H1 (cell line): Measurements from ENCODE around the gene HS3ST3B1. TPM values are rescaled to one million over a fixed set of nuclear protein-coding genes. Genes with fewer than 3 reads are reported as not detected.
A peak's percentile ranks its signal among the peaks of the same experiment; 100 is the strongest.

Source experiments
- CTCF ChIA-PET: fragments of 300-600 bp; sonication (Branson Sonifier 250); formaldehyde crosslinking; loops from one replicate; lab custom pipeline; 2021; ENCODE audit not compliant: partially characterized antibody; lab: Charles Lee
- POLR2A ChIA-PET: fragments of 300-600 bp; sonication (Branson Sonifier 250); formaldehyde crosslinking; loops from one replicate; lab custom pipeline; 2021; ENCODE audit warnings: inconsistent platforms; ENCODE audit not compliant: partially characterized antibody; lab: Charles Lee
- DNase-seq, 2 experiments: peaks; one replicate each; pipeline versions ENCODE4 v3.0.0 to v3.0.0-alpha.2; 2010 to 2022; ENCODE audit warnings: low spot score in 2 of 2, low read depth in 1 of 2, mixed read lengths in 1 of 2
- FAIRE-seq: peaks from 2 replicates; lab custom pipeline; 2011; peaks lifted over from hg19 to GRCh38; lab: Jason Lieb, UNC
- H2AFZ ChIP-seq: 2 replicates; pipeline ENCODE4 v1.8.1; 2012; ENCODE audit warnings: low read length, inconsistent platforms
- H2AK5ac ChIP-seq: 2 replicates; pipeline ENCODE4 v1.6.1; 2013; ENCODE audit warnings: low read depth, low read length
- H2BK120ac ChIP-seq: replicated peaks from 2 replicates; pipeline ENCODE3; 2013; ENCODE audit warnings: low read depth, low read length, inconsistent platforms
- H2BK12ac ChIP-seq: 2 replicates; pipeline ENCODE4 v1.6.1; 2013; ENCODE audit warnings: low read depth, low read length
- H2BK15ac ChIP-seq: 2 replicates; pipeline ENCODE4 v1.6.1; 2013; ENCODE audit warnings: low read length
- H2BK20ac ChIP-seq: 2 replicates; pipeline ENCODE4 v1.6.1; 2013; ENCODE audit warnings: low read length
- H2BK5ac ChIP-seq: 2 replicates; pipeline ENCODE4 v1.6.1; 2013; ENCODE audit warnings: low read depth, low read length
- H3K14ac ChIP-seq: 2 replicates; pipeline ENCODE4 v1.6.1; 2013; ENCODE audit warnings: inconsistent platforms; ENCODE audit not compliant: insufficient read length
- H3K18ac ChIP-seq: 2 replicates; pipeline ENCODE4 v1.6.1; 2013; ENCODE audit warnings: low read length; ENCODE audit errors: extremely low read depth
- H3K23ac ChIP-seq: 2 replicates; pipeline ENCODE4 v1.6.1; 2013; ENCODE audit warnings: inconsistent platforms; ENCODE audit not compliant: insufficient read length
- H3K23me2 ChIP-seq: 2 replicates; pipeline ENCODE4 v1.6.1; 2013; ENCODE audit warnings: low read depth, low read length
- H3K27ac ChIP-seq: 2 replicates; pipeline ENCODE4 v1.6.1; 2011; ENCODE audit warnings: low read depth, low read length, inconsistent platforms
- H3K27me3 ChIP-seq, 4 experiments: replicated peaks in 1 of 4; 1 replicate in 1 of 4; 2 replicates in 3 of 4; pipeline versions ENCODE4 v1.6.1 to v1.8.1; 2011 to 2013; ENCODE audit warnings: low read length in 3 of 4, mild to moderate bottlenecking in 3 of 4, inconsistent platforms in 2 of 4, mixed read lengths in 2 of 4, moderate library complexity in 1 of 4; ENCODE audit not compliant: control insufficient read depth in 3 of 4, insufficient read depth in 3 of 4; ENCODE audit errors: extremely low read depth in 1 of 4
- H3K36me3 ChIP-seq, 4 experiments: 2 replicates each; pipeline versions ENCODE4 v1.6.1 to v1.8.1; 2011 to 2013; ENCODE audit warnings: mild to moderate bottlenecking in 4 of 4, low read length in 3 of 4, moderate library complexity in 2 of 4, control low read depth in 1 of 4, inconsistent platforms in 1 of 4; ENCODE audit not compliant: insufficient read depth in 4 of 4, control insufficient read depth in 2 of 4
- H3K4ac ChIP-seq: replicated peaks from 2 replicates; pipeline ENCODE3; 2013; ENCODE audit warnings: low read length, low read depth, mixed read lengths, inconsistent platforms; ENCODE audit not compliant: insufficient read length
- H3K4me1 ChIP-seq, 4 experiments: replicated peaks in 1 of 4; 1 replicate in 1 of 4; 2 replicates in 3 of 4; pipeline versions ENCODE4 v1.6.1 to v1.8.1; 2011 to 2013; ENCODE audit warnings: low read length in 3 of 4, inconsistent platforms in 2 of 4, mixed read lengths in 1 of 4; ENCODE audit not compliant: insufficient read depth in 4 of 4, control insufficient read depth in 3 of 4
- H3K4me2 ChIP-seq, 2 experiments: 2 replicates each; pipeline versions ENCODE4 v1.6.1 to v1.8.1; 2011 to 2013; ENCODE audit warnings: low read depth in 2 of 2, low read length in 2 of 2, control low read depth in 1 of 2, inconsistent platforms in 1 of 2, mild to moderate bottlenecking in 1 of 2; ENCODE audit not compliant: insufficient read depth in 1 of 2
- H3K4me3 ChIP-seq, 4 experiments: fragments of 200-600, 300-600 bp in 1 of 4; sonication (generic), shearing (Covaris generic), sonication (Bioruptor Twin) in 1 of 4; 2 replicates each; pipeline versions ENCODE4 v1.5.1 to v1.8.1; 2011 to 2016; ENCODE audit warnings: low read length in 4 of 4, low read depth in 3 of 4, control low read depth in 2 of 4, inconsistent platforms in 2 of 4, mild to moderate bottlenecking in 2 of 4, mixed read lengths in 1 of 4, moderate library complexity in 1 of 4; ENCODE audit not compliant: insufficient read depth in 2 of 4; ENCODE audit errors: extremely low read depth in 1 of 4
- H3K56ac ChIP-seq: replicated peaks from 2 replicates; pipeline ENCODE3; 2013; ENCODE audit warnings: low read depth, mild to moderate bottlenecking, mixed read lengths, low read length, inconsistent platforms; ENCODE audit not compliant: insufficient read length
- H3K79me1 ChIP-seq: 2 replicates; pipeline ENCODE4 v1.6.1; 2013; ENCODE audit warnings: low read depth, low read length, control low read depth
- H3K79me2 ChIP-seq, 2 experiments: 2 replicates each; pipeline versions ENCODE4 v1.6.1 to v1.8.1; 2012 to 2013; ENCODE audit warnings: low read length in 2 of 2, mild to moderate bottlenecking in 2 of 2, inconsistent platforms in 1 of 2; ENCODE audit not compliant: insufficient read depth in 2 of 2, control insufficient read depth in 1 of 2
- H3K9ac ChIP-seq, 4 experiments: replicated peaks in 1 of 4; 1 replicate in 1 of 4; 2 replicates in 3 of 4; pipeline versions ENCODE4 v1.6.1 to v1.8.1; 2011 to 2013; ENCODE audit warnings: low read depth in 3 of 4, low read length in 3 of 4, control low read depth in 2 of 4, mild to moderate bottlenecking in 2 of 4, moderate library complexity in 2 of 4, inconsistent platforms in 1 of 4; ENCODE audit errors: extremely low read depth in 1 of 4
- H3K9me3 ChIP-seq, 2 experiments: 2 replicates each; pipeline versions ENCODE4 v1.6.1 to v1.8.1; 2012 to 2013; ENCODE audit warnings: mild to moderate bottlenecking in 2 of 2, moderate library complexity in 2 of 2, control low read depth in 1 of 2, inconsistent platforms in 1 of 2, low read depth in 1 of 2, low read length in 1 of 2, mixed read lengths in 1 of 2; ENCODE audit not compliant: insufficient read depth in 2 of 2
- H4K20me1 ChIP-seq, 2 experiments: replicated peaks in 1 of 2; 2 replicates each; pipeline versions ENCODE3 to v1.8.1; 2011 to 2013; ENCODE audit warnings: inconsistent platforms in 2 of 2, low read length in 2 of 2, mild to moderate bottlenecking in 1 of 2; ENCODE audit not compliant: insufficient read depth in 2 of 2, control insufficient read depth in 1 of 2
- H4K5ac ChIP-seq: 2 replicates; pipeline ENCODE4 v1.6.1; 2013; ENCODE audit warnings: low read length, low read depth, mixed read lengths, inconsistent platforms; ENCODE audit not compliant: insufficient read length
- H4K8ac ChIP-seq: 2 replicates; pipeline ENCODE4 v1.8.0; 2013; ENCODE audit warnings: mild to moderate bottlenecking, moderate library complexity, low read length, inconsistent platforms; ENCODE audit not compliant: insufficient read depth; ENCODE audit errors: extremely low read depth
- H4K91ac ChIP-seq: replicated peaks from 2 replicates; pipeline ENCODE3; 2013; ENCODE audit warnings: low read length, mixed read lengths, inconsistent platforms; ENCODE audit not compliant: insufficient read length
- BACH1 ChIP-seq: IDR thresholded peaks from 2 replicates; pipeline ENCODE4 v1.6.1; 2012; ENCODE audit warnings: low read length, improper control_type of control experiment
- CEBPB ChIP-seq: IDR thresholded peaks from 2 replicates; pipeline ENCODE4 v1.6.1; 2012; ENCODE audit warnings: low read depth, low read length
- HDAC6 ChIP-seq: IDR thresholded peaks from one replicate; pipeline ENCODE4 v1.7.1; 2012; ENCODE audit warnings: low read depth, mild to moderate bottlenecking, inconsistent platforms, low read length, moderate library complexity
- KDM4A ChIP-seq: IDR thresholded peaks from one replicate; pipeline ENCODE4 v1.7.1; 2012; ENCODE audit warnings: low read depth, mild to moderate bottlenecking, moderate library complexity, low read length, inconsistent platforms; ENCODE audit not compliant: severe bottlenecking
- RXRA ChIP-seq: IDR thresholded peaks from 2 replicates; pipeline ENCODE4 v1.6.1; 2011; ENCODE audit warnings: low read depth, mild to moderate bottlenecking, low read length, moderate library complexity; ENCODE audit not compliant: insufficient read depth
- YY1 ChIP-seq: IDR thresholded peaks from 2 replicates; pipeline ENCODE4 v1.6.1; 2011; ENCODE audit warnings: low read depth, mild to moderate bottlenecking, low read length
- WGBS, 2 experiments: shearing (Covaris generic) in 1 of 2; methylation state at CpG; one replicate each; pipeline versions ENCODE4 v1.1.6 to v1.1.7; 2013 to 2015; ENCODE audit warnings: low lambda C conversion rate in 2 of 2, mixed read lengths in 2 of 2, inconsistent platforms in 1 of 2, low coverage in 1 of 2, missing lambda C conversion rate in 1 of 2; ENCODE audit not compliant: insufficient replicate concordance in 2 of 2, insufficient coverage in 1 of 2, insufficient read length in 1 of 2; ENCODE audit errors: extremely low coverage in 1 of 2, missing lambda C conversion rate in 1 of 2; 5-methylcytosine and 5-hydroxymethylcytosine counted together
- polyA plus RNA-seq, 7 experiments: library from polyadenylated mRNA; depleted of rRNA in 3 of 7; stranded (reverse) in 5 of 7; unstranded in 2 of 7; fragments of >200 nt in 5 of 7; fragments of 200-250 nt in 2 of 7; gene quantifications; 1 replicate in 5 of 7; 2 replicates in 1 of 7; 4 replicates in 1 of 7; pipeline versions ENCODE4 v1.2.1 to v1.2.3, GENCODE V29; 2011 to 2013; ENCODE audit warnings: missing spikeins in 2 of 7, mixed read lengths in 2 of 7
- total RNA-seq: library from RNA; stranded (reverse); fragmentation: NEBNext Ultra II Directional; extraction: Animal tissue kit (Norgen Biotek cat#: 25700); gene quantifications from 2 replicates; pipeline ENCODE4 v1.2.1, GENCODE V29; 2021
- TF ChIP-seq, protein P1 (sequence below): IDR thresholded peaks from 2 replicates; pipeline ENCODE4 v1.6.1; 2011; ENCODE audit warnings: low read depth, mild to moderate bottlenecking, low read length; ENCODE audit not compliant: insufficient read depth

The HS3ST3B1 gene
- total and polyA plus RNA-seq, 2 of the 8 experiments (the other 6 are each of a cell fraction or from before 2014, with no cell fraction given) = 4.7 to 14.4 TPM

DNA sequence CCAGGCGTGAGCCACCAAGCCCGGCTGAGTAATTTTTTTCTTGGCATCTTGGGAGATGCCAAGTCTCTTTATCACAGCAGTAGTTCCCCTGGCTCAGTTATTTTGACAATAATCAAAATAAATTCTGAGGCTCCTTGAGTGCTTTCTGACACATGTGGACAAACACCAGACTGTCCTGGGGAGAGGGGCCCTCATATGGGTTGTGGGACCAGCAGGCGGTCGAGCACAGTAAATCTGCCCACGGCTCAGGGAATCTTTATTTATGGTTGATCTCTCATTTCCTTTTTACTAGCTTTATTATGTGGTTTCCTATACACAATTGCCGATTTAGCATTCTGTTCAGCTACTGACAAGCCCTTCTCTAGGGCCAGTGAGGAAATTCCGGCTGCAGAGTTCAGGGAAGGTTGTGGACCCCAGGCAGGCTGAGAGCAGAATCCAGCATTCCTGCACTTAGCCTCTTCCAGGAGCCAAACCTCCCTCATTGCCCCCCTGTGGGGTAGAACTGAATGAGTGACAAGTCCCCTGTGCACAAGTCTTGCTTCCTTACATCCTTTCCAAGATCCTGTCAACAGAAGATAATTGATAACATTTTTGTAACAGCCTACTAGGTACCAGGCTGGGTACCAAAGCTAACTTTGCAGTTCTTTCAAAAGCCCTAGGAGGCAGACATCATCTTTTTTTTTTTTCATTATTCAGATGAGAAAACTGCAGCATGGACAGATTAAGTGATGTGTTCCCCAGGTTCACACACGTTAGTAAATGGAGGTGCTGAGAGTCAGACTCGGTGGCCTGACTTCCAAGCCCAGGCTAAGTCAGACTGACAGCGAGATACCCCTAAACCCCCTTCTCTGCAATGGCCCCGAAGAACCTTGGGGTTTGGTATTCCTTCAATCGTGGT, 40.2 kb downstream of the HS3ST3B1 start:
- no peak overlapping the region for H3K9ac ChIP-seq
- H3K18ac ChIP-seq = no peak overlapping the region
- H3K27ac ChIP-seq = no peak overlapping the region
- no peak overlapping the region for H3K56ac ChIP-seq
- peaks cover 2 to 12% (median 10%) of the 10 kb centered on the region in 4 experiments; a peak in 6 of 7 replicates for H3K4me1 ChIP-seq
- DNase-seq = no peak
- FAIRE-seq = no peak
- H3K4me3 ChIP-seq = no peak overlapping the region
- no peak overlapping the region for H3K4ac ChIP-seq
- no peak overlapping the region for H4K5ac ChIP-seq
- TF ChIP-seq BACH1 (no peak), KDM4A (no peak), RXRA (no peak), CEBPB (no peak), HDAC6 (no peak), YY1 (no peak)
- TF ChIP-seq, protein P1, sequence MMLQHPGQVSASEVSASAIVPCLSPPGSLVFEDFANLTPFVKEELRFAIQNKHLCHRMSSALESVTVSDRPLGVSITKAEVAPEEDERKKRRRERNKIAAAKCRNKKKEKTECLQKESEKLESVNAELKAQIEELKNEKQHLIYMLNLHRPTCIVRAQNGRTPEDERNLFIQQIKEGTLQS = no peak
- H3K9me3 ChIP-seq = no peaks in the 10 kb centered on the region
- peak overlapping the region; percentile 5 for H4K91ac ChIP-seq
- H4K8ac ChIP-seq = no peak overlapping the region
- peaks cover 0 to 2% of the 10 kb centered on the region in 2 experiments for H4K20me1 ChIP-seq
- H3K4me2 ChIP-seq = no peak overlapping the region
- no peaks in the 10 kb centered on the region for H3K27me3 ChIP-seq
- H3K79me2 ChIP-seq = peaks cover 0 to 51% of the 10 kb centered on the region in 2 experiments; a peak in 2 of 4 replicates
- H2BK20ac ChIP-seq = no peak overlapping the region; the same call in 1 of the 2 replicates
- no peak overlapping the region for H3K23ac ChIP-seq
- H2BK120ac ChIP-seq = no peak overlapping the region
- POLR2A ChIA-PET = interaction anchor here (0.6 to 0.9 kb wide), 3 partner anchors 10 to 40 kb away, joined by 3 to 5 read pairs (median 3); partner anchors contain the start of gene HS3ST3B1
- no peak overlapping the region for H2AFZ ChIP-seq
- 87% methylated on average over 12 of the region's 12 CpGs; no CpG with 5 or more reads in 1 of the 2 experiments for WGBS, 2 experiments
- H2BK15ac ChIP-seq = no peak overlapping the region; the same call in 1 of the 2 replicates
- H3K23me2 ChIP-seq = no peaks in the 10 kb centered on the region
- H3K36me3 ChIP-seq = no peaks in the 10 kb centered on the region
- peaks cover 4% of the 10 kb centered on the region; the same call in 1 of the 2 replicates for H3K79me1 ChIP-seq
- no peak overlapping the region for H2AK5ac ChIP-seq
- H3K14ac ChIP-seq = no peak overlapping the region
- H2BK5ac ChIP-seq = no peak overlapping the region; the same call in 1 of the 2 replicates
- CTCF ChIA-PET = interaction anchor here (0.6 to 1.6 kb wide), 6 partner anchors 9 to 1303 kb away, joined by 3 to 6 read pairs (median 4); no protein-coding TSS in a partner anchor
- H2BK12ac ChIP-seq = no peak overlapping the region
